Tibial nerve (tissue), 4 donors: ENCODE results near the gene TJP2. TPM values are rescaled to one million over a fixed set of nuclear protein-coding genes. Genes with fewer than 3 reads are reported as not detected.
A peak's percentile ranks its signal among the peaks of the same experiment; 100 is the strongest.

Experiments
- DNase-seq, 2 donors: peaks; one replicate each; pipeline ENCODE4 v3.0.0-alpha.2; 2019; ENCODE audit warnings: low spot score in 2 of 2
- H3K27ac ChIP-seq, 4 donors: fragments of 200-600 bp; sonication (generic) in 3 of 4; one replicate each; pipeline ENCODE4 v1.5.1; 2017 to 2019; ENCODE audit warnings: mild to moderate bottlenecking in 1 of 4
- H3K27me3 ChIP-seq, 2 donors: fragments of 200-600 bp; sonication (generic) in 1 of 2; one replicate each; pipeline versions ENCODE4 v1.5.1 to v1.6.0; 2017 to 2019
- H3K36me3 ChIP-seq, 3 donors: fragments of 200-600 bp; sonication (generic); one replicate each; pipeline ENCODE4 v1.5.1; 2018 to 2019
- H3K4me1 ChIP-seq, 4 donors: fragments of 200-600 bp; sonication (generic) in 3 of 4; one replicate each; pipeline ENCODE4 v1.5.1; 2017 to 2019
- H3K4me3 ChIP-seq, 4 donors: fragments of 200-600 bp; sonication (generic) in 3 of 4; one replicate each; pipeline ENCODE4 v1.5.1; 2017 to 2019; ENCODE audit warnings: mild to moderate bottlenecking in 1 of 4, moderate library complexity in 1 of 4
- H3K9me3 ChIP-seq, 4 donors: fragments of 200-600 bp; sonication (generic) in 3 of 4; one replicate each; pipeline ENCODE4 v1.5.1; 2017 to 2019
- EP300 ChIP-seq, 2 donors: sonication (generic); formaldehyde crosslinking; IDR thresholded peaks; one replicate each; pipeline ENCODE4 v1.6.1; 2017; ENCODE audit warnings: antibody characterized with exemption in 2 of 2, mild to moderate bottlenecking in 1 of 2
- POLR2A ChIP-seq, 2 donors: fragments of 450-650 bp; IDR thresholded peaks; one replicate each; pipeline ENCODE4 v1.6.1; 2017; ENCODE audit warnings: antibody characterized with exemption in 2 of 2, mild to moderate bottlenecking in 2 of 2, moderate library complexity in 2 of 2
- WGBS, 2 donors: methylation state at CpG; one replicate each; pipeline ENCODE4 v1.1.5; 2018; 5-methylcytosine and 5-hydroxymethylcytosine counted together
- total RNA-seq, 4 donors: library from RNA; depleted of rRNA; stranded (reverse); fragments of >200 nt; gene quantifications; one replicate each; pipeline ENCODE4 v1.1.0, GENCODE V29; 2016
- TF ChIP-seq, protein P1 (sequence below), 5 experiments: fragments of 200-600 bp in 3 of 5; fragments of 450-650 bp in 2 of 5; sonication (generic) in 3 of 5; IDR thresholded peaks; one replicate each; pipeline ENCODE4 v1.5.1; 2016 to 2019; ENCODE audit warnings: antibody characterized with exemption in 5 of 5, mild to moderate bottlenecking in 3 of 5, moderate library complexity in 2 of 5

Gene TJP2
- total RNA-seq, 4 donors from 2014 or later: 123 to 207 (median 182) TPM

DNA sequence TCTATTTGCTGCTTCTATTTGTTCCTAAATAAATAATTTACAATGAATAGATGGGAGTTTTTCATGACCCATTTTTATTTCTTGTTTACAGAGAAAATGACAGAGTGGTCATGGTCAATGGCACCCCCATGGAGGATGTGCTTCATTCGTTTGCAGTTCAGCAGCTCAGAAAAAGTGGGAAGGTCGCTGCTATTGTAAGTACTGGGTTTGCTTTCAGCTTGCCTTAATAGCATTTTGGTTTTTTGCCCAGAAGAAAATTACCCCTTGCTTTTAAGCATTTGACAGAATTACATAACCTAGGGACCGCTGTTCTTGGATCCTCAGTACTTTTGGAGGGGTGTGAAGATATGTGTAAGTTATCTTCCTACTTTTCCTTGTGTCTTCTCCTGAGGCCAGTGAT lies 44.1 kb downstream of the TJP2 start:
- WGBS, 2 donors: 77 to 88% methylated on average over 3 of the region's 3 CpGs
- no peaks in the 10 kb centered on the region for H3K4me1 ChIP-seq
- TF ChIP-seq EP300 (IDR thresholded peaks at IDR 0.05) (no peak), POLR2A (IDR thresholded peaks at IDR 0.05) (no peak)
- TF ChIP-seq, protein P1, sequence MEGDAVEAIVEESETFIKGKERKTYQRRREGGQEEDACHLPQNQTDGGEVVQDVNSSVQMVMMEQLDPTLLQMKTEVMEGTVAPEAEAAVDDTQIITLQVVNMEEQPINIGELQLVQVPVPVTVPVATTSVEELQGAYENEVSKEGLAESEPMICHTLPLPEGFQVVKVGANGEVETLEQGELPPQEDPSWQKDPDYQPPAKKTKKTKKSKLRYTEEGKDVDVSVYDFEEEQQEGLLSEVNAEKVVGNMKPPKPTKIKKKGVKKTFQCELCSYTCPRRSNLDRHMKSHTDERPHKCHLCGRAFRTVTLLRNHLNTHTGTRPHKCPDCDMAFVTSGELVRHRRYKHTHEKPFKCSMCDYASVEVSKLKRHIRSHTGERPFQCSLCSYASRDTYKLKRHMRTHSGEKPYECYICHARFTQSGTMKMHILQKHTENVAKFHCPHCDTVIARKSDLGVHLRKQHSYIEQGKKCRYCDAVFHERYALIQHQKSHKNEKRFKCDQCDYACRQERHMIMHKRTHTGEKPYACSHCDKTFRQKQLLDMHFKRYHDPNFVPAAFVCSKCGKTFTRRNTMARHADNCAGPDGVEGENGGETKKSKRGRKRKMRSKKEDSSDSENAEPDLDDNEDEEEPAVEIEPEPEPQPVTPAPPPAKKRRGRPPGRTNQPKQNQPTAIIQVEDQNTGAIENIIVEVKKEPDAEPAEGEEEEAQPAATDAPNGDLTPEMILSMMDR (IDR thresholded peaks at IDR 0.05): no peak
- no peak overlapping the region for H3K27ac ChIP-seq
- no peak for DNase-seq
- no peaks in the 10 kb centered on the region for H3K9me3 ChIP-seq
- H3K27me3 ChIP-seq: no peaks in the 10 kb centered on the region
- H3K4me3 ChIP-seq: no peak overlapping the region
- H3K36me3 ChIP-seq: peaks cover 0 to 59% (median 0%) of the 10 kb centered on the region in 3 donors

DNA sequence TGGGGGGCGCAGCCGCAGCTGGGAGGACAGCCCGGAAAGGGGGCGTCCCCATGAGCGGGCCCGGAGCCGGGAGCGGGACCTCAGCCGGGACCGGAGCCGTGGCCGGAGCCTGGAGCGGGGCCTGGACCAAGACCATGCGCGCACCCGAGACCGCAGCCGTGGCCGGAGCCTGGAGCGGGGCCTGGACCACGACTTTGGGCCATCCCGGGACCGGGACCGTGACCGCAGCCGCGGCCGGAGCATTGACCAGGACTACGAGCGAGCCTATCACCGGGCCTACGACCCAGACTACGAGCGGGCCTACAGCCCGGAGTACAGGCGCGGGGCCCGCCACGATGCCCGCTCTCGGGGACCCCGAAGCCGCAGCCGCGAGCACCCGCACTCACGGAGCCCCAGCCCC lies 47.0 kb downstream of the TJP2 start:
- Histone ChIP-seq H3K27ac (no peak overlapping the region), H3K36me3 (peaks cover 0 to 62% (median 0%) of the 10 kb centered on the region in 3 donors), H3K4me3 (no peak overlapping the region), H3K9me3 (no peaks in the 10 kb centered on the region), H3K4me1 (no peaks in the 10 kb centered on the region), H3K27me3 (no peaks in the 10 kb centered on the region)
- TF ChIP-seq EP300 (IDR thresholded peaks at IDR 0.05) (no peak), POLR2A (IDR thresholded peaks at IDR 0.05) (no peak)
- TF ChIP-seq, protein P1 (IDR thresholded peaks at IDR 0.05): no peak
- WGBS, 2 donors: 95 to 97% methylated on average over 39 to 47 of the region's 47 CpGs
- DNase-seq: no peak

DNA sequence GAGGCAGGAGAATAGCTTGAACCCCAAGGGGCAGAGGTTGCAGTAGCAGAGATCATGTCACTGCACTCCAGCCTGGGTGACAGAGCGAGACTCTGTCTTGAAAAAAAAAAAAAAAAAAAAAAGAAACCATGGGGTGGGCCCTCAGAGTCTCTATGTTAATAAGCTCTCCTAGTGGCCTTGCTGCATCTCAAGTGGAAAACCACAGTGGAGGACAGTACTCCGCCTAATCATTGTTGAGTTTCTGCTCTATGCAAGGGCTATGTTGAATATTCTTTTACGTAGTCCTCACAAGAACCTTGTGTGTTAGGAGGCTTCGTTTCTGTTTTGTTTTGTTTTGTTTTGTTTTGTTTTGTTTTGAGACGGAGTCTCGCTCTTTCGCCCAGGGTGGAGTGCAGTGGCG lies 48.9 kb downstream of the TJP2 start:
- Histone ChIP-seq H3K4me1 (no peaks in the 10 kb centered on the region), H3K4me3 (no peak overlapping the region), H3K27ac (no peak overlapping the region), H3K9me3 (no peaks in the 10 kb centered on the region), H3K36me3 (peaks cover 0 to 72% (median 0%) of the 10 kb centered on the region in 3 donors), H3K27me3 (no peaks in the 10 kb centered on the region)
- DNase-seq: no peak
- TF ChIP-seq EP300 (IDR thresholded peaks at IDR 0.05) (no peak), POLR2A (IDR thresholded peaks at IDR 0.05) (no peak)
- TF ChIP-seq, protein P1 (IDR thresholded peaks at IDR 0.05): no peak
- 93 to 96% methylated on average over 8 of the region's 8 CpGs for WGBS, 2 donors

DNA sequence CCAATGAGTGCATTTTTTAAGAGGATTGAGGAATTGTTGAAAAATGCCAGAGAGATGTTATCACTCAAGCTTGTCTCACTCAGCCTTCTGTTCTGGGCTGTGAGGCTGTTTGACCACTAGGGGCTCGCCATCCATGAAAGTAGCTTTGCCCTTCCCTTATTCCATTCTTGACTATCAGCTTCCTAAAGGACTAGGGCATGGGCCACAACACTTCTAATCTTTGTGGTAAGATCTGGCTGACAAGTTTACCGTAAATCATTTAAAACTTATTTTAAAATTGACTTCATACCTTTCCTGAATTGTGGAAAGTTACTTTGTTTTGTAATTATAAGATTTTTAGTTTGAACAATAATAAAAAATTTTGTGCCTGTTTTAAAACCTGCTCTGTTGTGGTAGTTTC lies 49.5 kb downstream of the TJP2 start:
- Histone ChIP-seq H3K4me1 (no peaks in the 10 kb centered on the region), H3K4me3 (no peak overlapping the region), H3K9me3 (no peaks in the 10 kb centered on the region), H3K27me3 (no peaks in the 10 kb centered on the region), H3K36me3 (peaks cover 0 to 73% (median 0%) of the 10 kb centered on the region in 3 donors), H3K27ac (no peak overlapping the region)
- TF ChIP-seq EP300 (IDR thresholded peaks at IDR 0.05) (no peak), POLR2A (IDR thresholded peaks at IDR 0.05) (no peak)
- TF ChIP-seq, protein P1 (IDR thresholded peaks at IDR 0.05): peak in 4 of 5 experiments; percentile 24 to 57 (median 40)
- 45 to 47% methylated on average over 2 of the region's 2 CpGs for WGBS, 2 donors
- no peak for DNase-seq

DNA sequence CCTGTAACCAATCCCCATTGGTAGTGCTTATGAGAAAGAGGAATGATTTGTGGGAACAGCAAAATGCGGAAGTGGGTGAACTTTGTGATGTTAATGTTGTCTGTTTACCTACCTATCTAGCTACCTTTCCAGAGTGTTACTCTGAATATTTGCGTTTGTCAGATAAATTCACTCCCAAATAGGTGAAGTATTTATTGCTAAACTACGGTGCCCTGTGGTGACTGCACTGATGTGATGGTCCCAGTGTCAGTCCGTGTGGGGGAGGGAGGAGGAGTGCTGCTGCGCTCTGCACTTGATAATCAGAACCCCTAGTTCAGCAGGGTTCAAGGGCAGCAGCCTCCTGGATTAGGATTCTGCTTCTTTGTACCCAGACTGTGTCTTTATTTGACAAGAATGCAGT lies 55.3 kb downstream of the TJP2 start:
- Histone ChIP-seq H3K36me3 (peaks cover 0 to 69% (median 0%) of the 10 kb centered on the region in 3 donors), H3K27me3 (no peaks in the 10 kb centered on the region), H3K9me3 (no peaks in the 10 kb centered on the region), H3K4me3 (no peak overlapping the region), H3K27ac (no peak overlapping the region), H3K4me1 (no peaks in the 10 kb centered on the region)
- TF ChIP-seq POLR2A (IDR thresholded peaks at IDR 0.05): no peak
- TF ChIP-seq, protein P1 (IDR thresholded peaks at IDR 0.05): no peak
- no peak for TF ChIP-seq EP300 (IDR thresholded peaks at IDR 0.05)
- DNase-seq: no peak
- 75 to 82% methylated on average over 5 of the region's 5 CpGs for WGBS, 2 donors
